Measurements from ENCODE around the gene FLRT2.

DNA sequence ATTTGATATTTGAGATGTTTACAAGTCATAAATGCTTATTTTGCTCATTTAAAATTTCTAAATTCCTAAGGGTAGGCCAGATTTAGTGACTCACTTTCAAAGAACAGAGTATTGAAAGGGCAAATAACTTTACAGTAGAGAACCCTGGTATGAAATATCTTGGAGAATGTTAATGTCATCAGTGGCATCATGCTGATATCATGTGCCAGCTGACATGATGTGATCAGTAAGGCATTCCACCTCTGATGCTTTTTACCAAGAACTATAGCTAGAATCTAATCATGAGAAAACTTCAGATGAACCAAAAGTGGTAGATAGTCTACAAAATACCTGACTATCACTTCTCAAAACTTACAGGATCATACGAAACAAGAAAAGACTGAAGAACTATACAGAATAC, 2.9 kb upstream of the FLRT2 start:
- TF ChIP-seq, protein P1, sequence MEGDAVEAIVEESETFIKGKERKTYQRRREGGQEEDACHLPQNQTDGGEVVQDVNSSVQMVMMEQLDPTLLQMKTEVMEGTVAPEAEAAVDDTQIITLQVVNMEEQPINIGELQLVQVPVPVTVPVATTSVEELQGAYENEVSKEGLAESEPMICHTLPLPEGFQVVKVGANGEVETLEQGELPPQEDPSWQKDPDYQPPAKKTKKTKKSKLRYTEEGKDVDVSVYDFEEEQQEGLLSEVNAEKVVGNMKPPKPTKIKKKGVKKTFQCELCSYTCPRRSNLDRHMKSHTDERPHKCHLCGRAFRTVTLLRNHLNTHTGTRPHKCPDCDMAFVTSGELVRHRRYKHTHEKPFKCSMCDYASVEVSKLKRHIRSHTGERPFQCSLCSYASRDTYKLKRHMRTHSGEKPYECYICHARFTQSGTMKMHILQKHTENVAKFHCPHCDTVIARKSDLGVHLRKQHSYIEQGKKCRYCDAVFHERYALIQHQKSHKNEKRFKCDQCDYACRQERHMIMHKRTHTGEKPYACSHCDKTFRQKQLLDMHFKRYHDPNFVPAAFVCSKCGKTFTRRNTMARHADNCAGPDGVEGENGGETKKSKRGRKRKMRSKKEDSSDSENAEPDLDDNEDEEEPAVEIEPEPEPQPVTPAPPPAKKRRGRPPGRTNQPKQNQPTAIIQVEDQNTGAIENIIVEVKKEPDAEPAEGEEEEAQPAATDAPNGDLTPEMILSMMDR (IDR thresholded peaks at IDR 0.05; ENCODE audit: low read depth, low read length, poor library complexity, severe bottlenecking) = no peak
- no peak for TF ChIP-seq EZH2phosphoT487 (IDR thresholded peaks at IDR 0.05; ENCODE audit: borderline replicate concordance, low read length)

Measured in DOHH2 (cell line).